HG03280 (cell line): ENCODE measurements around the gene EFHC1.

ENCODE experiments used
- ATAC-seq: cut with Tn5 transposase; IDR thresholded peaks from one replicate; pipeline ENCODE4 v1.9.1; 2021; ENCODE audit warnings: mild to moderate bottlenecking, moderate library complexity; ENCODE audit not compliant: unreplicated experiment

Gene EFHC1

DNA sequence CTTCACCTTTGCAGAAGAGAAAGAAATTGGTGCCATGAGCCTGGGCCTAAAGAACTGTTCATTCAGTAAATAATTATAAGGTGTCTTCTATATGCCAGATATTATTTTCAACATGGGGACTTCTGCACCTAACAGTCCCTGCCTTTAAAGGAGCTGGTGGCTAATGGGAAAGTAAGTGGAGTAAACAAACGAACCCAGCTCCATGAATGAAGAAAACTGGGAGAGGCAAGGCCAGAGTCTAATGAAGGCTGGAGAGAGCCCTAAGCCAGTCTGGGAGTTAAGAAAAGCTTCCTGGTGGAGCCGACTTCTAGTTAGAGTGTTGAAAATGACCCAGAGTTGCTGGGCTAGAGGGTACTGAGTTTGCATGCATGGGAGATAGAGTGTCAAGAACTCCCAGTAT lies 24.2 kb upstream of the EFHC1 start:
- ATAC-seq, result no peak

DNA sequence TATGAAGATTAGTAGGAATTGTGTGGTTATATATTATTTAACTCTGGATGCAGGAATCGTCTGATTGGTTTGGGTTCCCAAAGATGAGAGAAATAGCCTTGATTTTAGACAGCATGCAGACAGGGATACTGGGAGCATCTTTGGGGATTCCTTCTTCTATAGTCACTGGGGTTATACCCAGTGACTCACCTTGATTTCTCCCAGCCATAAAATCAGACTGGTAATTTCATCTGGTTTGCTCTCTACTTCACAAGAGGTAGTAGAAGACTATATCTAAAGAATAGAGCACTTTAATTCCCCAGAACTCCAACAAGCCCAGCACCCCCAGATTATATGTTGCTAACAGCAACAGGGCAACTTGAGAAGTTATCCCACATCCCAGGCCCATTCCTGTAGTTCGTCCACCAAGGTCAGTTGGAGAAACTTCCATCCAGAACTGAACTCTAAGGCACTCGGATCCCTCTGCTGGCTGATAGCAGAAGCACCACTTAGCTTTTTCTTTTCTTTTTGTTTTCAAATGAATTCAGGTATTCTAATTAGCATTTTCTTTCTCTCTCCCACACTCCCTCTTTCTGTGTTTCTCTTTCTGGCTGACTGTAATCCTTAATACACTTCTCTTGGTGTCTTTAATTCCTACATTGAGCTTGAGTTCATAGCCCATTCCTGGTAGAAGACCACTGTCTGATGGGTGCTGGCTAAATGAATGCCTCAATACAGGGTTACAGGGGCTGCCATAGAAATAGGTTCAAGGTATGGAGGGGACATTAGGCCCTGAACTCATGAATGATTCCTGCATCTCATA lies 20.4 kb upstream of the EFHC1 start:
- peak; percentile 51 for ATAC-seq

DNA sequence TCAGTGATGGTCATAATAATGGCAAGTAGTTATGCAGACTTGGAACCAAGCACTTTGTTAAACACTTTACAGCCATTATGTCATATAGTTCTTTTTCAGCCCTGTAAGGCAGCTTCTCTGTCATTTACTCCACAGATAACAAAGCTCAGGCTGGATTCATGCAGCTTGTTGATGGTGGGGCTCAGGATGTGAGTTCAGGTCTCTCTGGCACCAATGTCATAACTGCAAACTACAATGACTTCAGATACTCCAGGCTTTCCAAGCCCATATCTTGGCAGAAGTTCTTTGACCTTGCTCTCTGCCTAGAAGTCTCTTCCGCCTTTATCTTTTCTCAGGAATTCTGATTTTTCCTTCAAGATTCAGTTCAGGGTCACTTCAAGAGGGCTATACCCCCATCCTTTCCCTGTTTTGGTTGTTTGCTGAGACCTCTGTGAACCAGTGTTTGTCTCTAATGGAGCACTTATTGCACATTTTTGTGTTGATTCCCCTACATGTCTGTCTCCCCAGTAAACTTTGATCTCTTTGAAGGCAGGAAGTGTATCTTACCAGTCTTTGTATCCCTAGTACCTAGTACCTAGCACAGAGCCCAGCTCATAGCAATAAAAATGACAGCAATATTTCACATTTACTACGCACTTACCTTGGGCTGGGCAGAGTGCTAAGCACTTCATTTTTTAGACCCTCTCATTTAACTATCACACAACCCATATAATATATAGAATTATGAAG lies 19.7 kb upstream of the EFHC1 start:
- ATAC-seq, result no peak

DNA sequence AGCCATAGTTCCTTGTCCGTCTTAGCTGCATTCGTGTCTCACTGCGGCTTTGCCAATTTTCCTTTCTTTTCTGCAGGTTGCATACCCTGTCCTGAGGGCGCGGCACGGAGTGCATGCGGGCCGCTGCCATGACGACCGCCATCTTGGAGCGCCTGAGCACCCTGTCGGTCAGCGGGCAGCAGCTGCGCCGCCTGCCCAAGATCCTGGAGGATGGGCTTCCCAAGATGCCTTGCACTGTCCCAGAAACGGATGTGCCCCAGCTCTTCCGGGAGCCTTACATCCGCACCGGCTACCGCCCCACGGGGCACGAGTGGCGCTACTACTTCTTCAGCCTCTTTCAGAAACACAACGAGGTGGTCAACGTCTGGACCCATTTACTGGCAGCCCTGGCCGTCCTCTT lies 17.1 kb upstream of the EFHC1 start:
- ATAC-seq, result no peak

DNA sequence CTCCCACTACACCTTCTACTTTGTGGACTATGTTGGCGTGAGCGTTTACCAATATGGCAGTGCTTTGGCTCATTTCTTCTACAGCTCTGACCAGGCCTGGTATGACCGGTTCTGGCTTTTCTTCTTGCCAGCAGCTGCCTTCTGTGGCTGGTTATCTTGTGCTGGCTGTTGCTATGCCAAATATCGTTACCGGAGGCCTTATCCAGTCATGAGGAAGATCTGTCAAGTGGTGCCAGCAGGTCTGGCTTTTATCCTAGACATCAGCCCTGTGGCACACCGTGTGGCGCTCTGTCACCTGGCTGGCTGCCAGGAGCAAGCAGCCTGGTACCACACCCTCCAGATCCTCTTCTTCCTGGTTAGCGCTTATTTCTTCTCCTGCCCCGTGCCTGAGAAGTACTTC lies 16.5 kb upstream of the EFHC1 start:
- ATAC-seq, result no peak

DNA sequence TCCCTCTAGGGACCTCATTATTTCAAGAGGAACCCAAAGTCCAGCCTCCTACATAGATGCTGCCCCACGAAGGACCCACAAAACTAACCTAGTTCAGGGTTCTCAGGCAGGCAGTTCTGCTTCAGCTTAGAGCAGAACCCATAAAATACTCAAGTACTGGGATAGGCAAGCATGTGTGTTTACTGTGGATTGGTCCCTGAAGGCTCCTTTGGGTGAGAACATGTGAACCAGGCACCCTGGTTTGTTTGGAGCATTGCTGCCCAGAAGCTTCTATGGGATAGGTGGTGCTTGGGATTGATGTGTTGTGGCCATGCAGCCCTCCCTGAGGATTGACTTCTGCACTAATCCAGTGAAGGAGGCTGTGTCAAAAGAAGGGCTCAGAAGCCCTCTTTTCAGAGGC lies 14.9 kb upstream of the EFHC1 start:
- no peak for ATAC-seq

DNA sequence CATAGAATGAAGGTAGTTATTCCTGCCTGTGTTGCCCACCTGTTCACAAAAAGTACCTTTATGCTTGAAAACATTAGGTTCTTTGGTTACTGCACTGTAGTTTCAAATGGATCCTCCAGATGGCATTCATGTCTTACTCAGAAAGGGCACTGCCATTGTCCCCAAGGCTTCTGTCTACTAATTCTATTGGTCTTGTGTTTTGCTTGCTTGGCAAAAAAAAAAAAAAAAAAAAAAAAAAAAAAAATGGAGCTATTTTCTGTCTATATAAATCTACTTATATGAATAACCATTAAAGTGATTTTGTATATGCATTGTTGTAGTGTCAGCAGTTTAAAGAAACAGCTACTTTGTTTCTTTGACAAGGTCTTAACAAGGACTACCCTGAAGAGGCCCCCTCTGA lies 12.7 kb upstream of the EFHC1 start:
- no peak for ATAC-seq

DNA sequence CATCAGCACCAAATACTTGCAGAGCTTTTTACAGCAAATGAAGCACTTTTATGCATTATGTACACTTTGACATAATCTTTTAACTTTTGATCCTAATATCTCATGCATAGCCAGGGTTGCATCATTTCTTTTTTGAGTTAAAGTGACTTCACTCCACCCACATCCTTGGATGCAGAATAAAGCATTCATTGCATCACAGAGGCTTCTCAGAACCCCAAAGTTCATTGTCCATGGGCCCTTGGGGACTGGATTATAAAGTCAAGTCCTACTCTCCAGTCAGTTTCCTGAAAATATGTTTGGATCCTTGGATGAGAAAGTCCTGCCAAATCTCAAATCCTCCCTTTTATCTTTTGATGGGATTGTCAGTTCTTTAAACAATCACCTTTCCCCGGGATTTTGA lies 10.6 kb upstream of the EFHC1 start:
- ATAC-seq, result no peak

DNA sequence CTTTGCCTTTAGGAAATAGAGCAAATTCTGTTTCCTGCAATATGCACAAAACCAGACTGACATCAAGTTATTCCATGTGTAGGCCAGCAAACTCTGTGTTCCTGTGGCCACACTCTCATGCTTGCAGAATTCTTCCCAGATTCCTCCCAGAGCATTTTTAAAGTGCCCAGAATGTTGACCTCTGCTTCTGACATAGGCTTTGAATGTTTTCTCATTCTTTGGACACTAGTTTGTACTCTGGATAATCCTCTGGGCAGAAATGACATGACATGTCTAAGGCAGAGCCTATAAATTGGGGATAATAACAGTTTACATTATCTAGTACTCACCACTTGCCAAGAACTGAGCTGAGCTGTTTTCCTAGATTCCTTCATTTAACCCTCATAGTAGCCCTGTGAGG lies 9.2 kb upstream of the EFHC1 start:
- no peak for ATAC-seq

DNA sequence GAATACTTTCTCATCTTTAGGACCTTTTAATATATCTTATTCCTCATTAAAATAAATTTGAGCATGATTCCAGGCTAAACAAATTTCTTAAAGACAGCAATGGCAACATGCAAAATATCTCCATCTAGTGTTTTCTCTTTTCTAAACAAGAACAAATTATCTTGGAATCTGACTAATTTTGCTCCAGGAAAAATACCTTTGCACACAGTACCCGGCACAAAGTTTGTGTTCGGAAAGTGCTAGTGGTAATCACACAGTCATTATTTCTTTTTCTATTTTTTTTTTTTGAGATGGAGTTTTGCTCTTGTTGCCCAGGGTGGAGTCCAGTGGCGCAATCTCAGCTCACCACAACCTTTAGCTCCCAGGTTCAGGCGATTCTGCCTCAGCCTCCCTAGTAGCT lies 8.2 kb upstream of the EFHC1 start:
- no peak for ATAC-seq

DNA sequence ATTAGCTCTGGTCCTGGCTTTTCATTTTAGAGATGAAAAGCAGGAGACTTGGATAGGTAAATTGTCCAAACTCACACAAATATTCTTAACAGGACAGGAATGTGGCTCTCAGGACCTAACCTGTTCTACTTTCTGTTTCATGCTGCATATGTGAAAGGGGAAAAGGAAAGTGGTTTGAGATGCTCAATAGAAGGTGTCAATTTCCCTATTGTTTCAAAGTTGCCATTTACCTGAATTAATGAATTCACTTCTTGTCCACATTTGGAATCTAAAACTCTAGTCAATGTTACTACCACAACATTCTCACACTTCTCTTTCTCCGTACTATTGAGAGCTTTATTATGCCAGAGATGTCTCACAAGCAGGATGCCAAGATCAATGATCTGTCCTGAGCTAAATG lies 4.8 kb upstream of the EFHC1 start:
- ATAC-seq, result no peak

DNA sequence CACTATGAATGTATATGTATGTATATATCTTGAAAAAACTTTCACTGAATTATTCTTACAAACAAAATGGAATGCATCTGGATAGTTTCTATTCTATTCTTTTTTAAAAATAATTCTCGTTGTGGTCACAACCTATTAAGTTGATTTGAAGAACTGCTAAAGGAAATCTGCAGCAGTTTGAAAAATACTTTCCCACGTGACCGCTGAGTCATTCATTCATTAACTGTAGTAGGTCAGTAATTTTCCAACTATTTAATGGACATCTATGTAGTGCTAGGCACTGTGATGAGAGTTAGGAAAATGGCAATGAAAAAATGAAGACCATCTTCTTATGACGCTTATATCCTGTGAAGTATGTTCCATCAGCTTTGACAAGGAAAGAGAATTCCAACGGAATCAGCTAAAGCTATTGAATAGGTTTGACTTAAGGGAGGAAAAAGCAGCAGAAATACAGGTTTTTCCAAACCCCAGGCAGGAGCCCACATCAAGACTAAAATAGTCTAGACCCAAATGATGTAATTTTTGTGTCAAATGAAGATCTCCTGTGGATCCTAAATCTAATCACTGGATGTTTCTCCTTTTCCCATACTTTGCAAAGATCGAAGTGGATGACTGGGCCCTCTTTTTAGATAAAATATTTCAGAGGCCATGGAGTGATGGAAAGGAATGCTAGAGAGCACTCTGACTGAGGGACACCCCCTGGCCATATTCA lies 4.1 kb upstream of the EFHC1 start:
- no peak for ATAC-seq

DNA sequence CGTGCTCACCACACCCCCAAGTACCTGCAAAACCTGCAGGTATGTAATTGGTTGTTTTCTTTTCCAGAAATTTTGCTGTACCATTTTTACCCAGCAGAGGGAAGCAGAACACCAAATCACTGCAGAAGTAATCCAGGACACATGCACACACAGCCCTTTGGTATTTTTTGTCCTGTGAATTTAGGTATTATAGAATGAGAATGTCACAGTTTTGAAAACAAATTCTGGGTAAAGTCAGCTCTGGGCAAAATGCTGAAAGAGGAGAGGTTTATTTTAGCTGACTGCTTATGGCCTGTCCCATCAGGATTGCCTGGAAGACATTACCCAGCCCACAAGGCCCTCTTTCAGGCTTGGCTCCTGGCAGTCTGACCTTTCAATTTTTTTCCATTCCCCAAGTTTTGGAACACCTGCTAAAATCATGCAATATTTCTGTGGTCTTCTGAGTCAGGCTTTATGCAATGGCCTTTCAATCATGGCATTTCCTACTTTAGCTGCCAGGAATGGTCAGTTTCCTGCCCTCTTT lies 3.5 kb upstream of the EFHC1 start:
- no peak for ATAC-seq

DNA sequence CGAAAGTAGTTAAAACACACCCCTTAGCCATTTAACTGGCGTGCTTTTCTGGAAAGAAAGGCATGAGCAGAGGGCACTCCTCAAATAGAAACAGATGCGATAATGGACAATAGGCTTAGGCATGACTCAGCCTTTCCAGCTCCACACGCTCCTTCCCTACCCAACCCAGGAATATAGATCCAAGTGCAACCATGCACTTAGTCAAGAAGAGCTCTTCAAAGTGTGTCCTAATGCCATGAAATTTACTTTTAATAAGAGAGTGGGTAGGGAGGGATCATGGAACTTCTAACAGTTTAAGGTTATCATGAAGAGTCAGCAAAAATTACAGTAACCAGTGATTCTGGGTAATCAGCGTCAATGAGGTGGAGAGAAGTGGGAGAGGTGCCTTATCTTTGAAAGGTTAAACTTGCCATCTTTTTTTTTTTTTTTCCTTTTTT lies 2.4 kb upstream of the EFHC1 start:
- ATAC-seq, result no peak

DNA sequence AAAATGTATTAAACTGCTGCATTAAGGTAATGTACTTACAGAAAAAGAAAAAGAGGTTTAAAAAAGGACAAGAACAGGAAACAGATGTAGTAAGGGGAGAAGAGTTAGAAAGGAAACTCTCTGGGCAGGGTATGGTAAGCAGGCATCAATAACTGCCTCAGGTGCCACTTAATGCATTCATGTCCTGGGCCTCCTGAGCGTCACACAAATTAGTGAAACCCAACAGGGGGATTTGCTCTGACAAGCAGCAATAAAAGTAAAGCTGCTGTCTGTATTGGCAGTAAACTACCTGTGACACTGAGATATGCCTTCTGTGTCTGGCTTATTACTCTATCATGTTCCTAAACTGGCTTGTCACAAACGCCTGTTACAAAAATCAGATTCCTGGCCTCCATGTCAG lies 1.5 kb upstream of the EFHC1 start:
- ATAC-seq, result no peak

DNA sequence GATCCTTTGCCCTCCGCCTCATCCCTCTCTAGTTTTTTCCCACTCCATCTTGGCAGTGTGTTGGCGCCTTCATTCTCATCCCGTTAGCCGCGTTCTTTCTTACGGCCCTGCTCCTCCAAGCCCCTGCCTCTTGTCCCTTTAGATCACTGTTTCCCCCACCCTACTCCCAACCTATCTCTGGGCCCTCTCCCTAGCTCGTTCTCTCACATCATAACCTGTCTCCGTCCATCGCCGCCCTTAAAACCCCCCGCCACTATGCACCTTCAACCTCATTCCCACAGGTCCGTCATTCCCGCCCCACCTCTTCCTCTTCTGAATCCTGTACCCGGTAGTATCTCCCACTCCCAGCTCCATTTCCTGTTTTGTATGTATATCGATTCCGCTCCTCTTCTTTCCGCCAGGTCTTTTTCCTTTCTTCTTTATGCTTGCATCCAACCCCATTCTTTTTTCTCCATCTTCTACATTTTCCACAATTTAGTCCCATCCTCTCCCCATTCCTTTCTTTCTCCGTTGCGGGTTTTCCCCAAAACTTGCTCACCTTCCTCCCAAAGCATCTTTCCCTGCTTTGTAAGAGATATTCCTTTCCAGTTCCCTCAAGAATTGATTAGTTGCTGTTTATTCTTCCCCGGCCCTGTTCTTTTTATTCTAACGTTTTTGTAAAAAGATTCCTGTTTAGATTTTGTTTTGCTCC lies 671 bp downstream of the EFHC1 start:
- no peak for ATAC-seq

DNA sequence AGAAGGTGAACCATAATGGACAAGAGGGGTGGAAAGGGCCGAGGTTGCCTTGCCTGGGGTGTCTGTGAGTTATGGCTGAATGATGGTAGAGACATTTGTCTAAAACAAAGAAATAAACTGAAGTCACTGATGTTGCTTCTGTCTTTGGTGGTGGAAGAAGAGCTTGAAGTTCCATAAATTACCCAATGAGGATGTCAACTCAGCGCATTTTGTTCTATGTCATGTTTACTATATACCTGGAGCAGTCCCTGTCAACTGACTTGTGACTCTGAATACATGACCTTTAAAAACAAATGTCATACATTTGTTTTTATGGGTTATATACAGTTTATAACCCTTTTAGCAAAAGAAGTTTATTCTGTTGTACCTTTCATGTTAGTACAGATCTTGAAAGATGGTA lies 2.0 kb downstream of the EFHC1 start:
- ATAC-seq, result no peak

DNA sequence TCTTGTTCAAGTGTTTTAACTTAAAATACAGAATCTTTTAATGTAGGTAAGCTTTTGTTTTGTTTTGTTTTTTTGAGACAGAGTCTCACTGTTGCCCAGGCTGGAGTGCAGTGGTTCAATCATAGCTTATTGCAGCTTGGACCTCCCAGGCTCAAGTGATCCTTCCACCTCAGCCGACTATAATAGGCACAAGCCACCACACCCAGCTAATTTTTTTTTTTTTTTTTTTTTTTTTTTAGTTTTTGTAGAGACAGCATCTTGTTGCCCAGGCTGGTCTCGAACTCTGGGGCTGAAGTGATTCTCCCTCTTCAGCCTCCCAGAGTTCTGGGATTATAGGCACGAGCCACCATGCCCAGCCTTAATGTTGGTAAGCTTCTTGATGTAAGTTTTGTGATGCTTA lies 3.3 kb downstream of the EFHC1 start:
- ATAC-seq, result no peak

DNA sequence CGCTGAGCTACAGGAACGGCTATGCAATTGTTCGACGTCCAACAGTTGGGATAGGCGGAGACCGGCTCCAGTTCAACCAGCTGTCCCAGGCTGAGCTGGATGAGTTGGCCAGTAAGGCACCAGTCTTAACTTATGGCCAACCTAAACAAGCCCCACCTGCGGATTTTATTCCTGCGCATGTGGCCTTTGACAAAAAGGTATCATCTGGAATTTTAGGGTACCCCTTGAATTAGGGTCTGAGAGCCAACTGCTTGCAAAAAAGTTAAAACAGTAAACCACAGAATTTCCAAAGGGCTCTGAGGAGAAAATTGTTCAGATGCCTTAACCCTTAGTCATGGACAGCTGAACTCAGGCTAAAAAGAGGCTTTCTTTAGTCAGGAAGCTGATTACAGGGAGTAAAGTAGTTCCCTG lies 3.8 kb downstream of the EFHC1 start:
- no peak for ATAC-seq

DNA sequence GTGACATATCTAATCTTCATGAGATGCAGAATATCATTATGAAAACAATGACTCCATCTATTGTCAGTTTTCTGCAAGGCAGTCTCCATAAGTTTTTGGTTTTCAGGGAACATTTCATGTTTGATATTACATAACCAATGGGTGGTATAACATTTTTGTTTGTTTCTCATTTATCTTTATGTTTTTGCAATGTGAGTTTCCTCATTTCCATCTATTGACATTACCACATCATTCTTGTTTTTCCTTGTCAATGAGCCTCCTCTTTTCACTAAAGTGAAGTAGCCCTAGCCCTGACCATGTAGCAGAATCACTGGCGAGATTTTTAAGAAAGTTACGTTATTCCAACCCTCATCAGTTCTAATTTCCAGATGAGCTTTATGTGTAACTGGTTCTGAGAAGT lies 4.4 kb downstream of the EFHC1 start:
- ATAC-seq, result no peak

DNA sequence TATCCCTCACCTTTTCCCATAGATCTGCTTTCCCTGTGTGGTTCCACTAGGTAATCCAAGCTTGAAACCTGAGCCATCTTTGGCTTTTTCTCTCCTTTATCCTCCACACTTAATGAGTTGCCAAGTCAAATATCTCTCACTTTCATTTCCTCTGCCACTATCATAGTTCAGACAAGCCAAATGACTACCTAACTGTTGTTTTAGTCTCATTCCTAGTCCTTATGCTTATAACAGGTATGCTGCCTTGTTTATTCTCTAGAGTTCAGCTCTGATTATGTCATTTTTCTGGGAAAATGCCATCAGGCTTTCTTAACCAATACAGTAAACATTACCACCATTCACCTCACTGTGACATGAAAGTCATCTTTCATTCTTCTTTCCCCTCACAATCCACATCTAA lies 6.5 kb downstream of the EFHC1 start:
- no peak for ATAC-seq
